GM19239 (cell line): ENCODE data around the gene EXOC3L4.
A peak's percentile ranks its signal among the peaks of the same experiment; 100 is the strongest.
"Not testable (repeated sequence)": the region's sequence is repeated elsewhere in the genome, so short reads cannot be mapped to it uniquely, and the experiment has no call there.

Experiments
- DNase-seq: peaks from one replicate; pipeline ENCODE4 v3.0.0; 2011; ENCODE audit warnings: low spot score; ENCODE audit not compliant: insufficient read length
- FAIRE-seq: peaks from 2 replicates; lab custom pipeline; 2011; peaks lifted over from hg19 to GRCh38; lab: Jason Lieb, UNC

The EXOC3L4 gene

DNA sequence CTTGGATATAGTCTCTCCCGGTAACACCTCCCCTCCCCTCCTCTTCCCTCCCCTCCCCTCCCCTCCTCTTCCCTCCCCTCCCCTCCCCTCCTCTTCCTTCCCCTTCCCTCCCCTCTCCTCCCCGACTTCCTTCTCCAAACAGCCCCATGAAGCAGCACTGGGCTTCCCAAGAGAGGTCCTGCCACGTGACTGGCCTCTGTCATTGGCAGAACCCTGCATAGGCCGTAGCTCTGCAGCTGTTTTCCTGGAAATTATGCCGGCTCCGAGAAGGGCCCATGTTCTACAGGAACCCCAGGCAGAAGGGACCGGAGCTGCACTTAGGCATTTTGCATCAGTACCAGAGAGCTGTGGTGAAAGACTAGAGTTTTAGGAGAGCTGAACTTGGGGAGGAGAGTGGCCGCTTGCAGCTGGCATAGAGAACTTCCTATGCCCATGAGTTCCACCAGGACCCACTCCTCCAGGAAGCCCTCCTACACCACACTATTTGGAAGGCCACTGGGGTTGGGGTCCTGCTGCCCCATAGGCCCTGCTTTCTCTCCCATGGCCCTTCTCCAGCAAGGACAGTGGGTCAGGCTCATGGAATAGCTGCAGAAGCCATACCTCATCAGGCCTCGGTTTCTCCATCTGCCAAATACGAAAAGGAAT is 23.6 kb downstream of the EXOC3L4 start:
- DNase-seq (no peak), FAIRE-seq (no peak)

DNA sequence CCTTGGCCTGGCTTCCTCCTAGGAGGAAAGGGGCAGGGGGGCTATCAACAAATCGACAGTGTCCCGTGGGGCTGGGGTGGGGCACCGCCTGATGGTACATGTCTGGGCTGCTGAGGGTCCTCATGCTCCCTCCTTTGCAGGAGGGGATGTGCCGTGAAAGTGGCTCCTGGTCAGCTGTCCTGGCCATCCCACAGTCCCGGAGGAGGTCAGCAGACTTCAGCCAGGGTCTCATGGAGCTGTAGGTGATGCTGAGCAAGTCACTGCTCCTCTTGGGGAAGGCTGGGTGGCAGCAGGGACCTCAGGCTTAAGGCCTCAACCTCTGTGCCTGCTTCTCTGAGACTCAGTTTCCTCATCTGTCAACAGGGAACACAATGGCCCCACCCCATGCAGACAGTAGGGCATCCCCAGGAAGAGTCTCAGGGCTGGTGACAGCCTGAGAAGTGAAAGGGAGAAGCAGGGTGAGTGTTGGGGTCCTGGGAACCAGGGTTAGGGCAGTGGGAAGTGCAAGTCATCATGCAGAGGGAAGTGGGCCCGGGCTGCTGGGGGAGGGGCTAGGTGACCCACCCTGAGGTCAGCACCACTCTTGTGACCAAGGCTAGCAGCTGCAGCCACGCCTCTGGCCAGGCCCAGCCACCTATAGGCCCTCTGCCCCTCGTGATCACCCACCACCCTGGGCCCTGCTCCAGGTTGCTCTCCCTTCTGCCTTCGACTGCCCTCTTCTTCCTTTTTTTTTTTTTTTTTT is 24.3 kb downstream of the EXOC3L4 start:
- no peak for DNase-seq
- no peak for FAIRE-seq

DNA sequence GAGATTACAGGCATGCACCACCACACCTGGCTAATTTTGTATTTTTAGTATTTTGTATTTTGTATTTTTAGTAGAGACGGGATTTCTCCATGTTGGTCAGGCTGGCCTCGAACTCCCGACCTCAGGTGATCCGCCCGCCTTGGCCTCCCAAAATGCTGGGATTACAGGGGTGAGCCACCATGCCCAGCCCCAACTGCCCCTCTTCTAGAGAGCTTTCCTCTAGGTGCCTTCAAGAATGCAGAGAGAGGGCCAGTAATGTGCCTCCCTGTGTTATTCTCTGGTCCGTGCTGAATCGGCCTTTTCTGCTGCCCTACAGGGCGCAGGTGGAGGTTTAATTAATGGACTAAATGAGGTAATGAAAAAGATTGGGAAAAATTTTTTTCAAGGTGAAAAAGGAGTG is 25.0 kb downstream of the EXOC3L4 start:
- not testable (repeated sequence) for FAIRE-seq, DNase-seq

DNA sequence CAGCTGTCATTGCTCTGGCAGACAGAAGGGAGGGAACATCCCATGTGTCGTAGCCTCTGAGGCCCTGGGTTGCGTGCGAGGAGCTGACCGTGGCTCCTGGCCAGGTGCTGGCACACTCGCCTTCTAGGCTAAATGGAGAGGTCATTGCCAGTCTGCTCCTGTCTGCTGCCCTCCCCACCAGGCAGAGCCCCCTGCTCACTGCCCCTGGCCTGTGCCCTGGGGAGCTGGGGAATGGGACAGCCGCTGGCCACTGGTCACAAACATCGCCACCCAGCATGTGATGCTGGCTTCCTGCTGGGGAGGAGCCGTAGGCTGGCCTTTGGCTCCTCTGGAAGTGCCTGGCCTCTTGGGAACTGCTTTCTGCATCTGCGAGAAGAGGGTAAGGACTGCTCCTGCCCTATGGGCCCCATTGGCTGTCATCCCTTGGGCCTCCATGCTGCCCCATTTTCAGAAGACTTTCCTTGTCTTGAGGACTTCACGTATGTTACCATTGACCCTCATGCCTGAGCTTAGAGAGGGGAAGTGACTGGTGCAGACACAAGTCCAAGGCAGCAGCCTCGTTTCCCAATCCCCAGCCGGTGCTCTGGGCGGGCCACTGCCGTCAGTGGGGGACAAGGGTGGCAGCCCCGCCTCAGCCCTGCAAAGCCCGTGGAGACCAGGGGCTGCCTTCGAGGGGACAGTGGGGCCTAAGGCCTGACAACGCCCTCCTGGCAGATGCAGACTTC is 26.8 kb downstream of the EXOC3L4 start:
- FAIRE-seq (no peak), DNase-seq (no peak)

DNA sequence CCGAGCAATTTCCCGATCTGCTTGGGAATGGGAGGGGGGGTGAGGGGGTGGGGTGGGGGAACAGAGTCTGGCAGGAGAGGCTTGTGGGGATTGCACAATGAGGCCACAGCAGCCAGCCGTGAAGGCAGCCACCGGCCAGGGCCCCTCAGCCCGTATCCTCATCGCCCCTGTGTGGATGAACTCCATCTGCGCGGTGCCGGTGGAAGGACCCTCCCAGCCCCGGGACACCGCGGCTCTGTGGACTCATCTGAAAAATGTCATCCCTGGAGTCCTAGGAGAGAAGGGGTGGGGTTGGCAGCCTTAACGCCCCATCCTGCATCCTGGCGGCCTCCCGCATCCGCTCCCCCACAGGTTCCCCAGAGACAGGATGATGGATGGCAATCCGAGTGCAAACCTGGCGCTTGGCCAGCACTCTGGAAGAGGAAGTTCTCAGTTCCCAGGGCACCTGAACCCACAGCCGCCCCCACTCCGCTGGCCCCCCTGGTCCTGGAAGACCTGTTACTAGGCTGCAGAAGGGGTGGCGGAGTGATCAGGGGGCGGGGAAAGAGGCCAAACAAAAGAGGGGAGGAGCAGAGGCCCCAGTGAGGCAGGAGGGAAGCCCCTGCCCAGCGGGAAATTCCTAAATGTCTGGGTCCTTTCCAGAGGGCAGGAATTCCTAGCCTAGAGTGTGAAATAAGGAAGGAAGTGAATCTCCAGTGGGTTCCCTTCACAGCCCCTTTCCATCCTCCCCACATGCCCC is 27.5 kb downstream of the EXOC3L4 start:
- FAIRE-seq: no peak

DNA sequence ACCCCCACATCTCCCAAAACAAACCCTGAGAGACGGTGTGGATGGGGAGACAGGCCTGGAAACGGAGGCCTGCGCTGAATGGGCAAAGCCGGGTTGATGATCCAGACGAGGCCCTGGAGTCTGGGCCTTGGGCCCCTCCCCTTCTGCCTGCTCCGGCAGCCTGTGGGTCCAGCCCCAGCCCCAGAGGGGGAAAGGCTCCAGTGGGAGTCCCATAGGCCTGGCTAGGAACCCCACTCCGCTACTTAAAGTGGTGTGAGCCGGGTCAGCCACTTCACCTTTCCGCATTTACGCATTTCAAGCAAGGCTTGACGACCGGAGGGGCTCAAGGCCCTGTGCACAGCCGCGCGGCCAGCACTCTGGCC is 28.0 kb downstream of the EXOC3L4 start:
- FAIRE-seq: no peak
- DNase-seq: no peak

More for the DNA sequence above, 27.5 kb downstream of the EXOC3L4 start:
- no peak for DNase-seq

DNA sequence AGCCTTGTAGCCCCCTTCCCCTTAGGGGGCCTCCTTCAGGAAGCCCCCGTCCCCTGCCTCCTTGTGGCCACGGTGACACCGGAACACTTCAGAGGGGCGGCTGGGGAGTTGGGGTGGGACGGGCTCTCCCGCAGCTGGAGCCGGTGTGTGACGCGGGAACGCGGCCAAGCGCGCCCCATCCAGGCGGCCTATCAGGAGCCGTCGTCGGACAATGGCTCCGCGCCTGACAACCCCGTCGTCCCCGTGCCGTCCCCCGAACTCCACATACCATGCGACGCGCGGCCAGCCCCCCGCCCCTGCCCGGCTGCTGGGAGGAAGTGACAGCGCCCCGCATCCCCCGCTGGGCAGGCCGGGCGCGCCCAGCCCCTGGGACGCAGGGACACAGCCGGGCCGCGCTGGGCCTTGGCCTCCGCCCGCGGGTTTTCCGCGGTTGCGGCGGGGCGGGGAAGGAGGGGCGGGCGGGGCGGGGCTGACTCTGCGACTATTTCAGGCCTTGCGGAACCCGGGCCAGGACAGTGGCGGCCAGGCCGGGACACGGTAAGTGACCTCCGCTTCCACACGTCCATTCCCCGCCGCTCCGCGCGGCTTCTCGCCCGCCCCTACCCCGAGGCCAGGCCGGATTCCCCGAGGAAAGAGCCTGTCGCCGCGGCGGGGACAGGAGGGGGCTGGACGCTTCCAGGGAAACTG is 28.6 kb downstream of the EXOC3L4 start, which contains the start of gene TNFAIP2:
TNFAIP2 (plus strand) TSS at position 515 of the 687 bp plus-strand sequence. CDS start 2,997 bp downstream, outside the sequence.
- FAIRE-seq: no peak

DNA sequence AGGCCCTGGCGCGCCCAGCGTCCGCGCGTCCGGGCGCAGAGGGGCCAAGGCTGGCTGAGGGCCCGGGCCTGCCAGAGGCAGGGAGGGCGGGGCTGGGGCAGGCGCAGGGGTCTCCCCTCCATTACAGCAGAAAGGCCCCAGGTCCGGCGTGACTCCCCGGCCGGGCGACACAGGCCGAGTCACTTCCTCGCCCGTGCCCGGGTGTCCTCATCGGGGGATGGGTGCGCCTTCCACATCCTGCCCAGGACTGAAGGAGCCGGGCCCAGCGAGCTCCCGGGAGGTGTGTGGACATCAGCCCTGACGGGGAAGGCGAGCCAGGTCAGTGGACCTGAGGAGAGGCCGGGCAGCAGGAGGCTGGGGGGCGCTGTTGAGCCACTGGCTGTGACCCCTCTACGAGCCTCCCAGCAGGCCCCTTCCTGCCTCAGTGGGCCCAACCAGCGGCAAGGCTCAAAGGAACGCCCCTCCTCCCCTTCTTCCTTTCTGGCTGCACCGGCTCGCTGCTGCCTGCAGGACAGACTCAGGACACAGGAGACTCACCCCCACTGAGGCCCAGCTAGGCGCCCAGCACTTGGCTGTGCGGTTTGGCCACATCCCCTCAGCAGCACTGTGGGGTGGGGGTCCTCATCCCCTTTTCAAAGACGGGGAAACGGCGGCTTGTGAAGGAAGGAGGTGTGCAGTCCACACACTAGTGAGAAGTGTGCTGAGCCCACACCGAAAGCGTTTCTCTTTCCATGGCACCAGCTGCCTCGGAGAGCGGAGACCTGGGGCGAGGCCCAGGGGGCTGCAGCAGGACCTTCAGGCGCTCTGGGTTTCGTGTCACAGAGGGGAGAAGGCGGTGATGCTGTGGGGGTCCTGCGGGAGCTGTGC is 29.3 kb downstream of the EXOC3L4 start:
- FAIRE-seq (peak; percentile 45), DNase-seq (no peak)

More for the DNA sequence above, 28.6 kb downstream of the EXOC3L4 start, which contains the start of gene TNFAIP2:
- no peak for DNase-seq

DNA sequence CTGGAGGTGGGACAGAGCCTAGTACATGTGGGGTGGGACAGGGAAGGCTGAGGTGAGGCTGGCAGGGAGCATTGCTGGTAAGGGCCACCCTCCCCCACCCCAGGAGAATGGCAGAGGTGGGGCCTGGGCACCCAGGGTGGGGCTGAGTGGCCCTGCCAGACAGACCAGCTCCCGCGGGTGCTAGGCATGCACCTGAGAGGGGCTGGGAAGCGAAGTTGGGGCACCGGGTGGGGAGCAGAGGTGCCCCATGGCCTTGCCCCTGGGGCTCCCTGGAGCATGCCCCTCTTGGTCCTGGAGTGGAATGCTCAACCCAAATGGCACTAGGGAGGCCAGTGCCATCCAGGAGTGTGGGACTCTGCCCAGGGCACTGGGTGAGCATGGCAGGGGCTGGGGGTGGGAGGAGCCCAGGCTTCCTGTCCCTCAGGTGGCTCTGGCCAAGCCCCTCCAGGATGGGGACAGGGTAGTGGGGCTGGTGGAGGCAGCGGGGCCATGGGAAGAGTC is 30.0 kb downstream of the EXOC3L4 start:
- no peak for FAIRE-seq
- DNase-seq: no peak

DNA sequence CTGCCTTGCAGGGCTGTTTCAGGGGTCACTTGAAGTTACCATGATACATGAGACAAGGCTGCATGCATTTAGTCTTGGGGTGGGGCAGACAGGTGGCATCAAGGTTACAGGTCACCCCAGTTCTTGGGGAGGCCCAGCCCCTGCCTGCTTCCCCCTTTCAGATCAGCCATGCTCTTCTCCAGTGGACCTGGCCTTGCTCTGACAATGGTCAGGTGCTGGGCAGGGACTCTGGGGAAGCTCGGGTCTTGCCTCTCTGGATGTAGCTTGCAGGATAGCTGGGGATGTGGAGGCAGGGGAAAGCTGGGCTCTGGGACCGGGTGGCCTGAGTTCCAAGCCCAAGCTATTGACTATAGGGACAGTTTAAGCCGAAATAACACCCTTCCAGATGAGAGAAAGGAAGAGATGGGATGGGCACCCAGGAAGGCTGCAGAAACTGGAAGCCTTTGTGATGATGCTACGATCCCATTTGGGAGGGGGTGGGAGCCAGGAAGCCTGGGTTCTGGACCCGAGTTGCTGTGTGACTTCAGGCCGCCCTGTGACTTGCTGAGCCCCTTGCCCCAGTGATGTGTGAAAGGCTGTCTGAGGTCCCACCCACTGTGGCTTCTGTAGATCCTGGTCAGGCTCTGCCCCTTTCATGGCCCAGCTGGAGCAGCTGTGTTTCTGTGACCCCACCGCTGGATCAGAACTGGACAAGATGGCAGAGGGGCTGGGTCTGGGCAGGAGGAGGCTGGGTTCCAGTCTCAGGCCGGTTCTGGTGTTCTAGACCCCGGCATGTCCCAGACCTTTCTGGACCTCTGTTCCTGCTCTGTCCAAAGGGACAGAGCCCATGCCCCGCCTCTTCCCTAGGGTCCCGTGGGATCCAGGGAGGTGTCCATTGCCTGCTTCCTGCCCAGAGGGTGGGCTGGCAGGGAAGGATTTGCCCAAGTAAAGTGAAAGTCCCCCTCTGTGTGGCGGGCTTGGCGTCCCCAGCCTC is 30.9 kb downstream of the EXOC3L4 start:
- FAIRE-seq (no peak), DNase-seq (no peak)

DNA sequence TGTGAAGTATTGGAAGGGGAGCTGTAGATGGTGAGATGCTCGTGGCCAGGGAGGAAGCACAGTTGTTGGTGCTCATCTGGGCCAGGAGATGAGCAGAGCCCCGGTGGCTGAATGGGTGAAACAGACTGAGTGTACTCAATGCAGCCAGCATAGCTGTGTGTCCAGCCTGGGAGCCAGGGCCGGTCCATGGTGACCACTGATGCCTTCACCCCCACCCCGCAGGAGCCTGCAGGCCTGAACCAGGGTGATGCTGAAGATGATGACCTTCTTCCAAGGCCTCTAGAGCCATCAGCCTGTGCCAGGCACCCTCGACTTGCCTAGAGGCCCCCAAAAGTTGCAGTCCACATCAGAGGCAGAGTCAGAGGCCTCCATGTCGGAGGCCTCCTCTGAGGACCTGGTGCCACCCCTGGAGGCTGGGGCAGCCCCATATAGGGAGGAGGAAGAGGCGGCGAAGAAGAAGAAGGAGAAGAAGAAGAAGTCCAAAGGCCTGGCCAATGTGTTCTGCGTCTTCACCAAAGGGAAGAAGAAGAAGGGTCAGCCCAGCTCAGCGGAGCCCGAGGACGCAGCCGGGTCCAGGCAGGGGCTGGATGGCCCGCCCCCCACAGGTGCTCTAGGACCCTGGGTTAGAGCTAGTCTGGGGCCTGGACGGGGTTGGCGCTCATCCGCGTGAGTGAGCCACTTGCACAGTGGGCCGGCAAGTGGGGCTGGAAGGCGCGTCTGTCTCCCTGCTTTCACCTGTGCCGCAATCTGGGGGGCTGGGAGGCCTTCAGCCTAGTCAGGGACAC is 31.8 kb downstream of the EXOC3L4 start:
- DNase-seq: no peak
- FAIRE-seq: no peak

DNA sequence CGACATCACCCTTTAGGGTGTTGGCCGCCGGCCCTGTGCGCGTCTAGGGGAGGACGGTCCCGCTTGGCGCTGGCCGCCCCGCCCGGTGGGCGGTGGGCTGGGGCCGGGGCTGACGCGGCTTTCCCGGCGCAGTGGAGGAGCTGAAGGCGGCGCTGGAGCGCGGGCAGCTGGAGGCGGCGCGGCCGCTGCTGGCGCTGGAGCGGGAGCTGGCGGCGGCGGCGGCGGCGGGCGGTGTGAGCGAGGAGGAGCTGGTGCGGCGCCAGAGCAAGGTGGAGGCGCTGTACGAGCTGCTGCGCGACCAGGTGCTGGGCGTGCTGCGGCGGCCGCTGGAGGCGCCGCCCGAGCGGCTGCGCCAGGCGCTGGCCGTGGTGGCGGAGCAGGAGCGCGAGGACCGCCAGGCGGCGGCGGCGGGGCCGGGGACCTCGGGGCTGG is 32.4 kb downstream of the EXOC3L4 start:
- FAIRE-seq: no peak
- DNase-seq: no peak

DNA sequence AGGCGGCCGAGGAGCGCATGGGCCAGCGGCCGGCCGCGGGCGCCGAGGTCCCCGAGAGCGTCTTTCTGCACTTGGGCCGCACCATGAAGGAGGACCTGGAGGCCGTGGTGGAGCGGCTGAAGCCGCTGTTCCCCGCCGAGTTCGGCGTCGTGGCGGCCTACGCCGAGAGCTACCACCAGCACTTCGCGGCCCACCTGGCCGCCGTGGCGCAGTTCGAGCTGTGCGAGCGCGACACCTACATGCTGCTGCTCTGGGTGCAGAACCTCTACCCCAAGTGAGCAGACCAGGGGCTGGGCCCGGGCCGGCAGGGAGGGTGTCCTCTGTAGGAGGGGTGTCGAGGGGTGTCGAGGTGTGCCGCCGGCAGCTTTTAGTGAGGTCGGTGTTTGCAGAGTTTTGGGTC is 32.8 kb downstream of the EXOC3L4 start:
- FAIRE-seq: no peak

DNA sequence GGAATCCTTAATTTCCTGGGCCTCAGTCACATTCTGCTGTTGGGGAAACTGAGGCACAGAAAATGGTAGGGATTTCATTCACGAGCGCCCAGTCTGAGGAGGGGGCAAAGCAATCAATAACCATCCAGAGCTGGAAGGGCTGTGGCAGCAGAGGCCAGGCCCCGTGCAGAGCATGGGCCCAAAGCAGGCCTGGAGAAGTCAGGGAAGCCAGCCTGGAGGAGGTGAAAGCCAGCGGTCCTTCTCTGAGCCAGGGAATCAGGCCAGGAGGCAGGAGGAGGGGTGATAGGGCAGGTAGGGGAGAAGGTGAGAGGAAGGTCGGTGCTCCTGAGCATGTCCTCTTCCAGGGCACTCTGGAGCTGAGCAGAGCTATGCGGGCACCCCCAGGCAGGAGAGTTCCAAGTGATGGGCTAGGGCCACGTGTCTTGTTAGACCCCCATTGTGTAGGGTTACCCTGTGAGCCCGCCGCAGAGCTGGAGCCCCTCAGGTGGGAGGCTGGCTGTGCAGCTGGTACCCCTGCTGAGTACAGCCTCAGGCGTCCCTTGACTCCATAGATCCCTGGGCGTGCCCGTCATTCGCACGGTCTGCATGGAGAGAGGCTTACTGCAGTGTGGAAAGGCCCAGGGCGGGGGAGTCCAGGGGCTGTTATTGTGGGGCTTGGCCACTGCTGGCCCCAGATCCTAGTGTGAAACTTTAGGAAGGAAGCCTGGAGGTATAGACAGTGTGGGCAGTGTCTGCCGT is 33.5 kb downstream of the EXOC3L4 start:
- DNase-seq (no peak), FAIRE-seq (no peak)

More for the DNA sequence above, 32.8 kb downstream of the EXOC3L4 start:
- DNase-seq: no peak

DNA sequence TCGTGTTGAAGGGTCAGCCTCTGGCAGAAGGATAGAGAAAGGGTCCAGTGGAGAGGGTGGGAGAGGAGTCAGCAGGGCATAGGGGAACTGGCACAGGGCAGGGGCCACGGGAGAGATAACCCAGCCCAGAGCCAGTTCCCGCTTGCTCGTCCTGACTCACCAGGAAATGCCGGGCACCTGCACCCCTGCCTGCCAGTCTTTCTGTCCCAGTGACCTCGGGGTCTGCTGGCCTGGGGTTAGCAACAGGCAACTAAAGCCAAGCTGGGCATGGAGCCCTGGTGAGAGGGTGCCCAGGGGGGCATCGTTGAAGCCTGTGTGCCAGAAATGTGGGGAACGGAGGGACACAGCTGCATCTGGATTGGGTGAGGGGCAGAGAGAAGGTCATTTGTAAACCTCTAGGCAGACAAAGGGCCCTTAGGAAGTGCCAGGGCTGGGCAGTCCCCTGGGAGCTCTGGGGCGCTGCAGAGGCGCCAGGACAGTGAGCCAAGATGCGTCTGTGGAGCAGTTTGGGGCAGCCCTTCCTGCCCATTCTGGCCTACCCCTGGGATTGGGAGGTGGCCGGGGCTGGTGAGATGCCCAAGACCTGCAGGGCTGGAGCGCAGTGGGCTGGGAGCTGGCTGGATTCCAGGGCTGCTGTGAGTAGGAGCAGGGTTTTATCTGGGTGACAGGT is 34.2 kb downstream of the EXOC3L4 start:
- DNase-seq (peak; percentile 4), FAIRE-seq (no peak)
